Fibroblast of lung (primary cell): Measurements from ENCODE around the gene KAT2A. TPM values are rescaled to one million over a fixed set of nuclear protein-coding genes. Genes with fewer than 3 reads are reported as not detected.

Experiments used
- DNase-seq, 2 donors: peaks; one replicate each; pipeline versions ENCODE4 v3.0.0 to v3.0.0-alpha.2; 2010; ENCODE audit warnings: low read depth in 2 of 2
- H2AFZ ChIP-seq: 2 replicates; pipeline ENCODE4 v1.5.1; 2012; ENCODE audit warnings: low read length, control low read depth, inconsistent platforms
- H3K27ac ChIP-seq: 2 replicates; pipeline ENCODE4 v1.5.1; 2011; ENCODE audit warnings: low read length, control low read depth; ENCODE audit not compliant: insufficient read depth
- H3K27me3 ChIP-seq: 2 replicates; pipeline ENCODE4 v1.5.1; 2011; ENCODE audit warnings: mild to moderate bottlenecking, low read length; ENCODE audit not compliant: control insufficient read depth, insufficient read depth
- H3K36me3 ChIP-seq: 2 replicates; pipeline ENCODE4 v1.5.1; 2011; ENCODE audit warnings: low read length; ENCODE audit not compliant: control insufficient read depth, insufficient read depth
- H3K4me1 ChIP-seq: 2 replicates; pipeline ENCODE4 v1.5.1; 2011; ENCODE audit warnings: low read length; ENCODE audit not compliant: control insufficient read depth, insufficient read depth; ENCODE audit errors: extremely low read depth
- H3K4me2 ChIP-seq: 2 replicates; pipeline ENCODE4 v1.5.1; 2011; ENCODE audit warnings: low read length, control low read depth; ENCODE audit not compliant: insufficient read depth; ENCODE audit errors: extremely low read depth
- H3K4me3 ChIP-seq, 4 experiments: fragments of 200-600 bp in 1 of 4; sonication (generic) in 1 of 4; replicated peaks in 1 of 4; 2 replicates each; pipeline ENCODE4 v1.5.1; 2011 to 2016; ENCODE audit warnings: low read length in 4 of 4, low read depth in 3 of 4, mild to moderate bottlenecking in 3 of 4, control low read depth in 2 of 4, inconsistent platforms in 1 of 4, mixed read lengths in 1 of 4; ENCODE audit not compliant: insufficient read depth in 1 of 4; ENCODE audit errors: control extremely low read depth in 1 of 4
- H3K79me2 ChIP-seq: 2 replicates; pipeline ENCODE4 v1.5.1; 2012; ENCODE audit warnings: mild to moderate bottlenecking, low read length, inconsistent platforms; ENCODE audit not compliant: control insufficient read depth, insufficient read depth
- H3K9ac ChIP-seq: 2 replicates; pipeline ENCODE4 v1.5.1; 2011; ENCODE audit warnings: mild to moderate bottlenecking, low read length, control low read depth; ENCODE audit not compliant: insufficient read depth
- H3K9me3 ChIP-seq: 2 replicates; pipeline ENCODE4 v1.5.1; 2012; ENCODE audit warnings: low read depth, low read length; ENCODE audit not compliant: control insufficient read depth, insufficient read depth
- H4K20me1 ChIP-seq: 2 replicates; pipeline ENCODE4 v1.5.1; 2011; ENCODE audit warnings: low read length; ENCODE audit not compliant: control insufficient read depth, insufficient read depth; ENCODE audit errors: extremely low read depth
- CTCF ChIP-seq, 2 donors: IDR thresholded peaks in 1 of 2; conservative IDR thresholded peaks in 1 of 2; 1 replicate in 1 of 2; 2 replicates in 1 of 2; pipeline ENCODE4 v1.5.1; 2011 to 2012; ENCODE audit warnings: low read length in 2 of 2, control low read depth in 1 of 2, inconsistent platforms in 1 of 2, low read depth in 1 of 2, mild to moderate bottlenecking in 1 of 2
- EZH2 ChIP-seq: IDR thresholded peaks from 2 replicates; pipeline ENCODE4 v1.5.1; 2012; ENCODE audit warnings: low read length, control low read depth, mild to moderate bottlenecking; ENCODE audit errors: missing control alignments
- polyA plus RNA-seq, 2 donors: library from polyadenylated mRNA; depleted of rRNA in 1 of 2; stranded (reverse) in 1 of 2; unstranded in 1 of 2; fragments of >200 nt; gene quantifications; 2 replicates each; pipeline ENCODE4 v1.2.1, GENCODE V29; 2011 to 2012; ENCODE audit warnings: missing spikeins in 1 of 2
- total RNA-seq: library from RNA; depleted of rRNA; stranded (reverse); fragments of >200 nt; gene quantifications from 2 replicates; pipeline ENCODE4 v1.2.1, GENCODE V29; 2014

Gene KAT2A
- total and polyA plus RNA-seq, 2 donors (not counting 1 experiment from before 2014, with no cell fraction given), result 7.8 to 9.1 TPM

GRCh38 chr17:42138749-42139492 lies 17.8 kb upstream of the KAT2A start:
- no peak overlapping the region for H3K4me2 ChIP-seq
- no peak for DNase-seq
- TF ChIP-seq EZH2, result no peak
- TF ChIP-seq CTCF (conservative IDR thresholded peaks at IDR 0.05 in 1 of 2, IDR thresholded peaks at IDR 0.05 in 1 of 2; ENCODE audit: low read depth in 1 of 2, low read length in 2 of 2), result no peak
- peaks cover 8% of the 10 kb centered on the region for H3K36me3 ChIP-seq
- H3K27me3 ChIP-seq, result no peaks in the 10 kb centered on the region
- no peak overlapping the region for H3K9ac ChIP-seq
- no peaks in the 10 kb centered on the region for H3K9me3 ChIP-seq
- no peaks in the 10 kb centered on the region for H4K20me1 ChIP-seq
- H3K79me2 ChIP-seq, result peaks cover 81% of the 10 kb centered on the region
- peaks cover 25% of the 10 kb centered on the region for H3K4me1 ChIP-seq
- no peak overlapping the region for H3K4me3 ChIP-seq
- peak overlapping the region; percentile 10 for H3K27ac ChIP-seq
- no peak overlapping the region for H2AFZ ChIP-seq

- H3K36me3 ChIP-seq, result peaks cover 8% of the 10 kb centered on the region
- H3K9ac ChIP-seq, result no peak overlapping the region
- peaks cover 33% of the 10 kb centered on the region for H3K4me1 ChIP-seq
- H4K20me1 ChIP-seq, result no peaks in the 10 kb centered on the region
- H3K79me2 ChIP-seq, result peaks cover 86% of the 10 kb centered on the region
- H2AFZ ChIP-seq, result no peak overlapping the region
- no peaks in the 10 kb centered on the region for H3K27me3 ChIP-seq
- DNase-seq, result no peak
- H3K27ac ChIP-seq, result no peak overlapping the region
- H3K9me3 ChIP-seq, result no peaks in the 10 kb centered on the region
- TF ChIP-seq EZH2, result no peak
- no peak for TF ChIP-seq CTCF (conservative IDR thresholded peaks at IDR 0.05 in 1 of 2, IDR thresholded peaks at IDR 0.05 in 1 of 2; ENCODE audit: low read depth in 1 of 2, low read length in 2 of 2)
- H3K4me3 ChIP-seq, result no peak overlapping the region
- H3K4me2 ChIP-seq, result no peak overlapping the region
Observed at GRCh38 chr17:42136654-42137051, 15.5 kb upstream of the KAT2A start.

- Histone ChIP-seq H3K79me2 (peaks cover 85% of the 10 kb centered on the region), H3K4me1 (peaks cover 30% of the 10 kb centered on the region), H3K9me3 (no peaks in the 10 kb centered on the region), H2AFZ (no peak overlapping the region), H3K4me3 (no peak overlapping the region), H3K4me2 (peak overlapping the region; percentile 3), H3K27ac (peak overlapping the region; percentile 54), H3K27me3 (no peaks in the 10 kb centered on the region), H3K9ac (no peak overlapping the region), H4K20me1 (no peaks in the 10 kb centered on the region), H3K36me3 (peaks cover 5% of the 10 kb centered on the region)
- DNase-seq, result peak; percentile 64 to 73
- no peak for TF ChIP-seq EZH2
- TF ChIP-seq CTCF (conservative IDR thresholded peaks at IDR 0.05 in 1 of 2, IDR thresholded peaks at IDR 0.05 in 1 of 2; ENCODE audit: low read depth in 1 of 2, low read length in 2 of 2), result no peak
Observed at GRCh38 chr17:42135664-42136653, 14.8 kb upstream of the KAT2A start.
